ENCODE results near the gene MAP3K4.

DNA sequence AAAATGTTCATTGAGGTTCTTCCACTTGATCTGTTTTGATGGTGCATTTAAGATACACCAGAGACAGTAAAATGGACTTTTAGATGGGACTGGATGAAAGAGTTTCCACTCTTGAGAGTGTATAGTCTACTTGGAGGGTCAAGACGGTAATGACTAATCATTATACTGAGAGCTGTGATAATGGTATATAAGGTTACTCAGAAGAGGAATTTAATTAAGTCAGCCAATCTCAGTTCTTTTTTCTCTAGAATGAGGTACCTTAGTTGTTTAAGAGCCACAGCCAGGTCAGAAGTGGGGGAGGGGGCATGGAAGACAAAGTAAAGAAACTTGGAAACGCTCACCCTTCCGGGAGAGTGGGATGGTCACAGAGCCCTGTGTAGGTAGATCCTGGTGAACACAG is 123.9 kb downstream of the MAP3K4 start:
- TF ChIP-seq, protein P1, sequence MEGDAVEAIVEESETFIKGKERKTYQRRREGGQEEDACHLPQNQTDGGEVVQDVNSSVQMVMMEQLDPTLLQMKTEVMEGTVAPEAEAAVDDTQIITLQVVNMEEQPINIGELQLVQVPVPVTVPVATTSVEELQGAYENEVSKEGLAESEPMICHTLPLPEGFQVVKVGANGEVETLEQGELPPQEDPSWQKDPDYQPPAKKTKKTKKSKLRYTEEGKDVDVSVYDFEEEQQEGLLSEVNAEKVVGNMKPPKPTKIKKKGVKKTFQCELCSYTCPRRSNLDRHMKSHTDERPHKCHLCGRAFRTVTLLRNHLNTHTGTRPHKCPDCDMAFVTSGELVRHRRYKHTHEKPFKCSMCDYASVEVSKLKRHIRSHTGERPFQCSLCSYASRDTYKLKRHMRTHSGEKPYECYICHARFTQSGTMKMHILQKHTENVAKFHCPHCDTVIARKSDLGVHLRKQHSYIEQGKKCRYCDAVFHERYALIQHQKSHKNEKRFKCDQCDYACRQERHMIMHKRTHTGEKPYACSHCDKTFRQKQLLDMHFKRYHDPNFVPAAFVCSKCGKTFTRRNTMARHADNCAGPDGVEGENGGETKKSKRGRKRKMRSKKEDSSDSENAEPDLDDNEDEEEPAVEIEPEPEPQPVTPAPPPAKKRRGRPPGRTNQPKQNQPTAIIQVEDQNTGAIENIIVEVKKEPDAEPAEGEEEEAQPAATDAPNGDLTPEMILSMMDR (conservative IDR thresholded peaks at IDR 0.05; ENCODE audit: low read depth, low read length) = no peak
- TF ChIP-seq EZH2 (IDR thresholded peaks at IDR 0.05; ENCODE audit: low read length, unreplicated experiment) = no peak
- no peak for TF ChIP-seq EZH2phosphoT487 (IDR thresholded peaks at IDR 0.05; ENCODE audit: borderline replicate concordance, low read length)
